HEK293 (cell line): ENCODE data around the gene KCNJ5.

Source experiments
- CTCF ChIP-seq: fragments of 450-650 bp; formaldehyde crosslinking; IDR thresholded peaks from 2 replicates; pipeline ENCODE4 v1.5.1; 2016; ENCODE audit warnings: missing biosample characterization, missing genetic modification characterization
- KLF17 ChIP-seq: fragments of 450-650 bp; formaldehyde crosslinking; IDR thresholded peaks from 2 replicates; pipeline ENCODE4 v1.5.1; 2016; ENCODE audit warnings: missing biosample characterization, missing genetic modification characterization
- ZBTB20 ChIP-seq: fragments of 450-650 bp; formaldehyde crosslinking; IDR thresholded peaks from 2 replicates; pipeline ENCODE4 v1.5.1; 2016; ENCODE audit warnings: missing biosample characterization, missing genetic modification characterization
- ZEB2 ChIP-seq: fragments of 450-650 bp; formaldehyde crosslinking; IDR thresholded peaks from 2 replicates; pipeline ENCODE4 v1.5.1; 2016; ENCODE audit warnings: missing biosample characterization, missing genetic modification characterization
- ZNF548 ChIP-seq: fragments of 450-650 bp; formaldehyde crosslinking; IDR thresholded peaks from 2 replicates; pipeline ENCODE4 v1.5.1; 2016; ENCODE audit warnings: missing biosample characterization, missing genetic modification characterization
- ZNF596 ChIP-seq: fragments of 450-650 bp; IDR thresholded peaks from 2 replicates; pipeline ENCODE4 v1.5.0; 2018; ENCODE audit warnings: missing biosample characterization, mild to moderate bottlenecking, missing genetic modification characterization, moderate library complexity

GRCh38 chr11:128914216-128915148 lies 23.3 kb downstream of the KCNJ5 start:
- TF ChIP-seq ZNF548 (no peak), ZNF596 (tag by site-specific recombination) (no peak), CTCF (tag by site-specific recombination) (no peak), ZEB2 (tag by site-specific recombination) (no peak), KLF17 (tag by site-specific recombination) (no peak), ZBTB20 (tag by site-specific recombination) (no peak)
